Measurements from ENCODE around the gene SMTNL2. TPM values are rescaled to one million over a fixed set of nuclear protein-coding genes. Genes with fewer than 3 reads are reported as not detected.
"Not testable (repeated sequence)": the region's sequence is repeated elsewhere in the genome, so short reads cannot be mapped to it uniquely, and the experiment has no call there.

SMTNL2 gene
- total RNA-seq, 2 donors from 2014 or later: 4.6 to 6.3 TPM

- Histone ChIP-seq H3K27ac (no peak overlapping the region), H3K9me3 (no peaks in the 10 kb centered on the region), H3K4me1 (replicated peaks) (no peaks in the 10 kb centered on the region), H3K27me3 (replicated peaks; ENCODE audit: insufficient read depth) (no peaks in the 10 kb centered on the region), H3K36me3 (no peaks in the 10 kb centered on the region), H3K4me3 (no peak overlapping the region)
- DNase-seq (ENCODE audit: low spot score): no peak
- no peak for TF ChIP-seq POLR2AphosphoS5 (IDR thresholded peaks at IDR 0.05)
- no peak for TF ChIP-seq CTCF (IDR thresholded peaks at IDR 0.05)
- no peak for TF ChIP-seq POLR2A (IDR thresholded peaks at IDR 0.05)
- WGBS: 100% methylated on average over 1 of the region's 1 CpG
- intact Hi-C loops (cut with DNase I): loop anchor here (5.0 kb wide), 1 partner anchor 35 kb away; no protein-coding TSS in a partner anchor
Observed at GRCh38 chr17:4622375-4622774, 38.0 kb downstream of the SMTNL2 start.

- WGBS: 27% methylated on average over 2 of the region's 2 CpGs
- TF ChIP-seq POLR2A (IDR thresholded peaks at IDR 0.05) (no peak), CTCF (IDR thresholded peaks at IDR 0.05) (no peak), POLR2AphosphoS5 (IDR thresholded peaks at IDR 0.05) (no peak)
- no peak overlapping the region for H3K4me3 ChIP-seq
- no peaks in the 10 kb centered on the region for H3K4me1 ChIP-seq (replicated peaks)
- no peak overlapping the region for H3K27ac ChIP-seq
- no peaks in the 10 kb centered on the region for H3K9me3 ChIP-seq
- no peaks in the 10 kb centered on the region for H3K36me3 ChIP-seq
- intact Hi-C loops (cut with DNase I): loop anchor here (5.0 kb wide), 1 partner anchor 36 kb away; no protein-coding TSS in a partner anchor
- H3K27me3 ChIP-seq (replicated peaks; ENCODE audit: insufficient read depth): no peaks in the 10 kb centered on the region
- DNase-seq (ENCODE audit: low spot score): no peak
Observed at GRCh38 chr17:4623249-4623648, 38.9 kb downstream of the SMTNL2 start.

GRCh38 chr17:4624451-4624911, 40.2 kb downstream of the SMTNL2 start:
- intact Hi-C loops (cut with DNase I): loop anchor here (5.0 kb wide), 1 partner anchor 37 kb away; no protein-coding TSS in a partner anchor
- H3K9me3 ChIP-seq; H3K4me1 ChIP-seq (replicated peaks); DNase-seq (ENCODE audit: low spot score); H3K4me3 ChIP-seq; H3K27me3 ChIP-seq (replicated peaks; ENCODE audit: insufficient read depth); H3K36me3 ChIP-seq; H3K27ac ChIP-seq: not testable (repeated sequence)
- whole genome bisulfite sequencing: 70% methylated on average over 3 of the region's 3 CpGs

GRCh38 chr17:4625181-4625617, 40.9 kb downstream of the SMTNL2 start:
- TF ChIP-seq POLR2AphosphoS5 (IDR thresholded peaks at IDR 0.05) (no peak), CTCF (IDR thresholded peaks at IDR 0.05) (no peak), POLR2A (IDR thresholded peaks at IDR 0.05) (no peak)
- Histone ChIP-seq H3K4me3 (no peak overlapping the region), H3K9me3 (no peaks in the 10 kb centered on the region), H3K27me3 (replicated peaks; ENCODE audit: insufficient read depth) (no peaks in the 10 kb centered on the region), H3K4me1 (replicated peaks) (no peaks in the 10 kb centered on the region), H3K36me3 (no peaks in the 10 kb centered on the region), H3K27ac (no peak overlapping the region)
- no peak for DNase-seq (ENCODE audit: low spot score)
- 66% methylated on average over 12 of the region's 12 CpGs for WGBS
- intact Hi-C loops (cut with DNase I): loop anchor here (1.0 to 5.0 kb wide), 2 partner anchors 58 to 203 kb away; no protein-coding TSS in a partner anchor

- intact Hi-C loops (cut with DNase I): loop anchor here (5.0 kb wide), 1 partner anchor 204 kb away; no protein-coding TSS in a partner anchor
- Histone ChIP-seq H3K4me1 (replicated peaks) (no peaks in the 10 kb centered on the region), H3K36me3 (no peaks in the 10 kb centered on the region), H3K27me3 (replicated peaks; ENCODE audit: insufficient read depth) (no peaks in the 10 kb centered on the region), H3K9me3 (no peaks in the 10 kb centered on the region), H3K4me3 (no peak overlapping the region), H3K27ac (no peak overlapping the region)
- TF ChIP-seq CTCF (IDR thresholded peaks at IDR 0.05): no peak
- no peak for TF ChIP-seq POLR2AphosphoS5 (IDR thresholded peaks at IDR 0.05)
- no peak for TF ChIP-seq POLR2A (IDR thresholded peaks at IDR 0.05)
- no peak for DNase-seq (ENCODE audit: low spot score)
- 63% methylated on average over 4 of the region's 4 CpGs for WGBS
Observed at GRCh38 chr17:4626734-4627256, 42.5 kb downstream of the SMTNL2 start.
